ENCODE data around the gene MCL1.
"Not testable (repeated sequence)": the region's sequence is repeated elsewhere in the genome, so short reads cannot be mapped to it uniquely, and the experiment has no call there.

Gene MCL1

DNA sequence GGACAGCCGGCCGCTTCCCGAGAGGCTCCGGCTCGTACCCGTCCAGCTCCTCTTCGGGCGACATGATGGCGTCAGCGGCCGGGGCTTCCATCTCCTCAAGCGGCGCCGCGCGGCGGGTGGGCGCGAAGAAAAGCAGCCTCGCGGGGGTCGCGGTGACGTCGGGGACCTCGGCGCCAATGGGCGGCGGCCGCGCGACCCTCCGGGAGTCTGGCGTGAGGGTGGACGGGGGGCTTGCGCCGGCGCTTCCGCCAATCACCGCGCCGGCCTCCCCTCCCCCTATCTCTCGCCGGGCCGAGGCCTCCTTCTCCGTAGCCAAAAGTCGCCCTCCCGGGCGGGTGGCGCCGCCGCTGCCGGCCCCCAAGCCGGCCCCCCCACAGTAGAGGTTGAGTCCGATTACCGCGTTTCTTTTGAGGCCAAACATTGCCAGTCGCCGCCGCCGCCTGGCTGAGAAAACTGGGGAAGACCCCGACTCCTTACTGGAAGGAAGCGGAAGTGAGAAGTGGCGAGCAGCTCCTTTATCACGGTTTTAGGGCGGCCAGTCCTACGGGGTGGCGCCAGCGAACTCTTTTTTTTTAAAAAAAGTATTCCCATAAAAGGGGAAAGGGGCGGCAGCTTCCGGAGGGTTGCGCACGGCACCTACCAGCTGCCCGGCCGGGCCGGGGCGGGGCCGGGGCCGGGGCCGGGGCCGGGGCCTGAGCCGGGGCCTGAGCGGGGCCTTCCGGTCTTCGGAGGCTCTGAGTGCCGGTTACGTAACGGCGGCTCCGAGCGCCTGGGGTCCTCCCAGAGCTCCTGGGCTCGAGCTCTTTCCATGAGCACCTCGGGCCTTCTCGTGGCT, at the start of gene MCL1:
MCL1 (minus strand) TSS at position 501 of the 835 bp plus-strand sequence; CDS start at position 421, 80 bp downstream.
- DNase-seq = peak; percentile 99

GRCh38 chr1:150628766-150629114, 49.3 kb upstream of the MCL1 start:
- DNase-seq = no peak

DNA sequence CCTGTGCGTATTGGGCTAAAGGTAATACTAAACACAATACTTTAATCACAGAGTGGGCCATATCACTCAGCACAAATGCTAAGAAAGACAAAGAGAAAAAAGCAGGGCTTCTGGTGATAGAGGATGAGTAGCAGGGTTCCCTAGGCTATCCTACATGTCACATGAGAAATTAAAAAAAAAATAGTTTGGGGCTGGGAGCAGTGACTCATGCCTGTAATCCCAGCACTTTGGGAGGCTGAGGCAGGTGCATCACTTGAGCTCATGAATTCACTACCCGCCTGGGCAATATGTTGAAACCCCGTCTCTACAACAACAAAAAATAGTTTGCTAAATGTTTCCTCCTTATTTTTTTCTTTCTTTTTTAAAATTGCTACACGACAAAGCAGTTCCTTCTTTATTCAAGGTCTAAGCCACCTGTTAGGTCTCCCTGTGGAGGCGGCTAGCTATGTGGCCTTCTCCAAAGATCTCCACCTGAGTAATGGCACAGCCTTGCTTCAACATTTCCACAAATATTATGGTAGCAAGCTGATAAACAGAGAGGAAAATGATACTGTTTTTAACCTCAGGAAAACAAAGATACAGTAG, 48.5 kb upstream of the MCL1 start:
- no peak for DNase-seq

DNA sequence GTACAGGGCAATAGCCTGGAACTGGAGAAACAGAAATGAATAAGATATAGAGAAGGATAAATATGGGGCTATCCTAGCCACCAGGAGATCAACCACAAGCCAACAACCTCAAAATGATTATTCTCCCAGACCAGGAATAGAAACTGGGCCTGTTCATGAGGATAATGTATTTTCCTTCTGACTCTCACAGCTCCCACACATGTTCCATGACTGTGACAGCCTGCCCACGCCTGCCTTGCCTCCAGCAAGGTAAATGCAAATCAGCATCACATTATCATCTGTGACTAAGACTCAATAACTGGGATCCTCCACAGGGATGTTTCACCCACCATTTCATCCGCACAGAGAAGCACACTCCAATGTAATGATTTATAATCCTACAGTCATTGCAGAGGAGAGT, 46.7 kb upstream of the MCL1 start:
- DNase-seq = no peak

DNA sequence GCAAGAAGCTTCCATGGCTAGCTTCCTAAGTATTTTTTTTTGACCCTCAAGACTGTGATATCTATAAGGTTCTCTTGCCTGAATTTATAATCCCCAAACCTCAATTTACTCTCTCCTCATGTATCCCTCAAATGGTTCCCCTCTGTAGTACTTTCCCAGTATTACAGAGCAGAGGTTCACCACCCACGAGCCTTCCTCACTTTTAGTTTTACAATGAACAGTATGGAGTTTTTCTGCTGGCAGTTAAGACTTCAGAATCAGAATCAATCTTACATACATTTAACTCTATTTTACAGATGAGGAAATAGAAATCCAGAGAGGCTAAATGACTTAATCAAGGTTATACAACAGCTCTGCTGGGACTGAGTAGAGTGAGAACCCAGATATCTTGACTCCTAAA, 45.1 kb upstream of the MCL1 start:
- not testable (repeated sequence) for DNase-seq

DNA sequence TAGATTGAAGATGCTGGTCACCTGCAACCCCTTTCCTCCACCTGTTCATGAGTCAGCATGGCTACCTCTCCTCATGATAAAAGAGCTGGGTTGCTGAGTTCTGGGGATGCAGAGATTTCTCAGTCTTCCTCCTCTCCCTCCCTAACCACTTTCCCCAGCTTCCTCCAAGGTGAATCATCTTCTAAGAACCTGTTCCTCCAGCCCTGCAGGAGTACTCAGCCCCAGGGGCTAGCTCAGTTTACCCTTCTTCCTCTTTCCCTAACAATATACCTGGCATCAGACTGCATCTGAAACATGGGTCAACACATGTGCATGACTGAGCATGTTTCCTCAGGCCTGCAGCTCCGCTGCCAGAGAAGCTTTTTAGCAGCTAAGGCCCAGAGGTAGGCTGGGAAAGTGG, 44.7 kb upstream of the MCL1 start:
- not testable (repeated sequence) for DNase-seq

DNA sequence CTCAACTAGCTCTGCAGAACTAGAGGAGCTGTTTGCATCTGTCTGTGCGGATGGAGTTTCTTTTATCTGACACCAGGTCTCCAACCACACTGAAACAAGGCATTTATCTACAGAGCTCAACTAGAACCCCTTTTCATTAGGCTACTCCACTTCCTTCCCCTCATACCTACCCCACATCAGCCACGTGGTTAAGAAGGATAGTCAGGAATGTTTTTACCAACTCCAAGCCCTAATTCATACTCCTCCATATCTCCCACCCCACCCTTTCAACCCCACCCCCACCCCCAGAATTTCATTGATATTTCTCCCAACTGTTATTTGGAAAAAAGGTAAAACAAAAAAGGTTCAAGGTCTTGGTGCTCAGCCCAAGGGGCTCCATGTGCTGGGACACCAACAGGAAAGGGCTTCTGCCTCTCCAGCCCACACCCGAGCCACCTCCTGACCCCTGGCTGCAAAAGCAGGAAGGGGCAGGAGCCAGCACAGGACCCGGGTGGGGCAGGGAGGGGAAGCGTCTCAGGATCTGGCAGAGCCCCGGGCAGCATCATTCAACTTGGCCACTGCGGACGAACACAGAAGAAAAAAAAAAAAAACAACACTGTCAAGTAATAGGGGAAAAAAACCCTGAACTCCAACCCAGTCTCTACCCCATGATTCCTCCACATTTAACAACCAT, 43.0 kb upstream of the MCL1 start:
- DNase-seq = no peak

- DNase-seq = peak; percentile 50
Observed at GRCh38 chr1:150621497-150622302, 42.3 kb upstream of the MCL1 start.

- no peak for DNase-seq
Observed at GRCh38 chr1:150620919-150621318, 41.5 kb upstream of the MCL1 start.

DNA sequence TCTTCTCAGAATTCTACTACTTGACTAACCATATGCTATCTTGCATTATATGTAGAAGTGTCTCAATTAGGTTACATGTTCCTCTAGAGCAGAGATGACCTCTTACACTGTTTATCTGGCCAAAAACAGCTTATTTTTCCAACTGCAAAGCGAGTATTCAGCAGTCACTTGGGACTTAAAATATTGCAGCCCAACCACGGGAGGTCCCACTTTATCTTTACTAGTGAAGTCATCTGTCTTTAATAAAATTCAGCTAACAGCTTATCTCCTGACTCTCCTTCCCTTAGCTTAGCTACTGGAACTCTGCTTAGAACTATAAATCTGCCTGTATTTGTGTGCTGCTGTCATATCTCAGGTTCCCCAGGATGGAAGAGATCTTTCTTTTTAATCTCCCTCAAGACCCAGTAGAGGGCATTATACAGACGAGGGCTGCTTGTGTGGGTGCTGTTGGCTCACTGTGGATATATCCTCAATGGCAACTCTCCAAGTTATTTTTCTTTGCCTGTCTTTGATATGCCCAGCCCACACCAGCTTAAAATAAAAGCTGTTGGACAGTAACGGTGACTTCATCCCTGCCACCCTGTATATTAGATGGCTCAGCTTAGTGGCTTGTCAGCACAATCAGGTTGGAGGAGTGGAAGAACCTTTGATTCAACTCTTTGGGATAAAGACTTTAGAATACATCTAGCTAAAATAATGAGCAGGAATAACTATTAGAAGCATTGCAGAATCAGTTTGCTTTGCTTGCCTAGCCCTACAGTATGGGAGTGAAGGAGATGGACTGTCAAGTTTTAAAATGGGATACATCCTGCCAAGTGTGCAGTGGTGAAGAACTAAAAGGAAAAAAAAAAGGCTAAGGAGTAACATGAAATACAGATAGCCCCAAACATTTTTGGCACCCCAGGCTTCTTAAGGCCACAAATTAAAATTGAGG, 40.4 kb upstream of the MCL1 start:
- peak; percentile 35 for DNase-seq

GRCh38 chr1:150615346-150616201, 36.2 kb upstream of the MCL1 start:
- DNase-seq = no peak

GRCh38 chr1:150613061-150613920, 33.9 kb upstream of the MCL1 start:
- peak; percentile 94 for DNase-seq

GRCh38 chr1:150612014-150612345, 32.6 kb upstream of the MCL1 start:
- no peak for DNase-seq

- DNase-seq = no peak
Observed at GRCh38 chr1:150610576-150610975, 31.2 kb upstream of the MCL1 start.

- DNase-seq = peak; percentile 19
Observed at GRCh38 chr1:150609732-150610131, 30.3 kb upstream of the MCL1 start.

GRCh38 chr1:150606463-150607142, 27.2 kb upstream of the MCL1 start:
- DNase-seq = no peak

GRCh38 chr1:150605451-150605731, 26.0 kb upstream of the MCL1 start:
- DNase-seq = not testable (repeated sequence)

- DNase-seq = no peak
Observed at GRCh38 chr1:150604226-150604588, 24.8 kb upstream of the MCL1 start.

- no peak for DNase-seq
Observed at GRCh38 chr1:150603711-150604110, 24.3 kb upstream of the MCL1 start.

DNA sequence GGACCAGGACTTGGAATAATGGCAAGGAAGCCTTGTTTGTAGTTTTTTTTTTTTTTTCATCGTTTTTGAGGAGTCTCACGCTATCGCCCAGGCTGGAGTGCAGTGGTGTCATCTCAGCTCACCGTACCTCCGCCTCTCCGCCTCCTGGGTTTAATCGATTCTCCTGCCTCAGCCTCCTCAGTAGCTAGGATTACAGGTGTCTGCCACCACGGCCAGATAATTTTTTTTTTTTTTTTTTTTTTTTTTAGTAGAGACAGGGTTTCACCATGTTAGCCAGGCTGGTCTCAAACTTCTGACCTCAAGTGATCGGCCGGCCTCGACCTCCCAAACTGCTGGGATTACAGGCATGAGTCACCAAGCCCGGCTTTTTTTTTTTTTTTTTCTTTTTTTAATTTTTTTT, 23.0 kb upstream of the MCL1 start:
- not testable (repeated sequence) for DNase-seq
